ENCODE results near the gene DGUOK.

DNA sequence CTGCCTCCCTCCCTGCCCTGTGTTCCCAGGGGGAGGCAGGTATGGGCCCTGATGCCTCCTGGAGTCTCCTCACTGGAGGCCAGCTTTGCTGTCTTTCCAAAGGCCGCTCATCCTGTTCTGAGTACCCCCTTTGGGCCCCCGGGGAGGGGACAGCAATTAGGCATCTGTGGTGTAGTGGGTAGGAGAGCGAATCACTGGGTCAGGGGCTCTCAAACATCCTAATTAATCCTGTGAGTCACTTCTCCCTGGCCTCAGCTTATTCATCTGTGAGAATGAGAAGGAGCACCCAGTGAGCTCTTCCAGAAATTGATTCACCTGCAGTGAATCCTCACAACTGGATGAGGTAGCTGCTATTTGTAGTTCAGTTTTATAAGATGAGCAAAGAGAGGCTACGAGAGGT is 74.4 kb downstream of the DGUOK start:
- TF ChIP-seq, protein P1, sequence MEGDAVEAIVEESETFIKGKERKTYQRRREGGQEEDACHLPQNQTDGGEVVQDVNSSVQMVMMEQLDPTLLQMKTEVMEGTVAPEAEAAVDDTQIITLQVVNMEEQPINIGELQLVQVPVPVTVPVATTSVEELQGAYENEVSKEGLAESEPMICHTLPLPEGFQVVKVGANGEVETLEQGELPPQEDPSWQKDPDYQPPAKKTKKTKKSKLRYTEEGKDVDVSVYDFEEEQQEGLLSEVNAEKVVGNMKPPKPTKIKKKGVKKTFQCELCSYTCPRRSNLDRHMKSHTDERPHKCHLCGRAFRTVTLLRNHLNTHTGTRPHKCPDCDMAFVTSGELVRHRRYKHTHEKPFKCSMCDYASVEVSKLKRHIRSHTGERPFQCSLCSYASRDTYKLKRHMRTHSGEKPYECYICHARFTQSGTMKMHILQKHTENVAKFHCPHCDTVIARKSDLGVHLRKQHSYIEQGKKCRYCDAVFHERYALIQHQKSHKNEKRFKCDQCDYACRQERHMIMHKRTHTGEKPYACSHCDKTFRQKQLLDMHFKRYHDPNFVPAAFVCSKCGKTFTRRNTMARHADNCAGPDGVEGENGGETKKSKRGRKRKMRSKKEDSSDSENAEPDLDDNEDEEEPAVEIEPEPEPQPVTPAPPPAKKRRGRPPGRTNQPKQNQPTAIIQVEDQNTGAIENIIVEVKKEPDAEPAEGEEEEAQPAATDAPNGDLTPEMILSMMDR (conservative IDR thresholded peaks at IDR 0.05; ENCODE audit: low read depth, low read length) = no peak
- TF ChIP-seq SMC3 (IDR thresholded peaks at IDR 0.05; ENCODE audit: low read depth, low read length) = no peak
- TF ChIP-seq MAFK (IDR thresholded peaks at IDR 0.05; ENCODE audit: low read depth, low read length) = no peak
- TF ChIP-seq POLR2A (IDR thresholded peaks at IDR 0.05; ENCODE audit: low read depth, low read length) = no peak
- TF ChIP-seq RFX5 (IDR thresholded peaks at IDR 0.05; ENCODE audit: low read depth, low read length) = no peak
- TF ChIP-seq MAZ (IDR thresholded peaks at IDR 0.05; ENCODE audit: borderline replicate concordance, low read depth, low read length) = no peak
- no peak for TF ChIP-seq BHLHE40 (IDR thresholded peaks at IDR 0.05; ENCODE audit: low read depth, low read length)
- TF ChIP-seq, protein P2, sequence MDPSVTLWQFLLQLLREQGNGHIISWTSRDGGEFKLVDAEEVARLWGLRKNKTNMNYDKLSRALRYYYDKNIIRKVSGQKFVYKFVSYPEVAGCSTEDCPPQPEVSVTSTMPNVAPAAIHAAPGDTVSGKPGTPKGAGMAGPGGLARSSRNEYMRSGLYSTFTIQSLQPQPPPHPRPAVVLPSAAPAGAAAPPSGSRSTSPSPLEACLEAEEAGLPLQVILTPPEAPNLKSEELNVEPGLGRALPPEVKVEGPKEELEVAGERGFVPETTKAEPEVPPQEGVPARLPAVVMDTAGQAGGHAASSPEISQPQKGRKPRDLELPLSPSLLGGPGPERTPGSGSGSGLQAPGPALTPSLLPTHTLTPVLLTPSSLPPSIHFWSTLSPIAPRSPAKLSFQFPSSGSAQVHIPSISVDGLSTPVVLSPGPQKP (IDR thresholded peaks at IDR 0.05; ENCODE audit: borderline replicate concordance, low read depth, low read length) = no peak
- no peak for TF ChIP-seq RAD21 (IDR thresholded peaks at IDR 0.05; ENCODE audit: low read length)
- TF ChIP-seq MXI1 (IDR thresholded peaks at IDR 0.05; ENCODE audit: borderline replicate concordance, low read depth, low read length) = no peak
- no peak for TF ChIP-seq CEBPB (IDR thresholded peaks at IDR 0.05; ENCODE audit: low read depth, low read length)
- peak; percentile 48 for TF ChIP-seq FOS (IDR thresholded peaks at IDR 0.05; ENCODE audit: low read depth, low read length)
- TF ChIP-seq, protein P3, sequence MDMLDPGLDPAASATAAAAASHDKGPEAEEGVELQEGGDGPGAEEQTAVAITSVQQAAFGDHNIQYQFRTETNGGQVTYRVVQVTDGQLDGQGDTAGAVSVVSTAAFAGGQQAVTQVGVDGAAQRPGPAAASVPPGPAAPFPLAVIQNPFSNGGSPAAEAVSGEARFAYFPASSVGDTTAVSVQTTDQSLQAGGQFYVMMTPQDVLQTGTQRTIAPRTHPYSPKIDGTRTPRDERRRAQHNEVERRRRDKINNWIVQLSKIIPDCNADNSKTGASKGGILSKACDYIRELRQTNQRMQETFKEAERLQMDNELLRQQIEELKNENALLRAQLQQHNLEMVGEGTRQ (IDR thresholded peaks at IDR 0.05; ENCODE audit: low read depth, low read length) = no peak

Data from IMR-90 (cell line).